DND-41 (cell line): Measurements from ENCODE around the gene ACSL1.

Experiments
- ATAC-seq: fragments of 200-7000 bp; cut with Tn5 transposase; 3 replicates; pipeline ENCODE4 v1.9.1; 2021; ENCODE audit warnings: low read depth; ENCODE audit not compliant: insufficient read depth
- DNase-seq: peaks from one replicate; pipeline ENCODE4 v3.0.0-alpha.2; 2020
- H2AFZ ChIP-seq: 2 replicates; pipeline ENCODE4 v1.6.0; 2012; ENCODE audit warnings: low read depth, low read length
- H3K27ac ChIP-seq: 2 replicates; pipeline ENCODE4 v1.5.1; 2012; ENCODE audit warnings: low read length, inconsistent platforms
- H3K27me3 ChIP-seq: fragments of 200-600 bp; sonication (generic); 2 replicates; pipeline ENCODE4 v1.6.0; 2012; ENCODE audit warnings: low read length, mild to moderate bottlenecking, inconsistent platforms; ENCODE audit not compliant: insufficient read depth, poor library complexity
- H3K36me3 ChIP-seq: 2 replicates; pipeline ENCODE4 v1.5.1; 2012; ENCODE audit warnings: low read length, inconsistent platforms; ENCODE audit not compliant: insufficient read depth
- H3K4me1 ChIP-seq: 2 replicates; pipeline ENCODE4 v1.5.1; 2012; ENCODE audit warnings: mild to moderate bottlenecking, low read length; ENCODE audit not compliant: insufficient read depth
- H3K4me2 ChIP-seq: 2 replicates; pipeline ENCODE4 v1.6.0; 2012; ENCODE audit warnings: mild to moderate bottlenecking, moderate library complexity, low read length, inconsistent platforms; ENCODE audit not compliant: insufficient read depth
- H3K4me3 ChIP-seq, 2 experiments: fragments of 200-600 bp in 1 of 2; shearing (Covaris generic) in 1 of 2; 2 replicates each; pipeline ENCODE4 v1.5.1; 2012 to 2016; ENCODE audit warnings: inconsistent platforms in 2 of 2, low read length in 2 of 2, mild to moderate bottlenecking in 2 of 2, low read depth in 1 of 2, moderate library complexity in 1 of 2
- H3K79me2 ChIP-seq: 2 replicates; pipeline ENCODE4 v1.6.0; 2012; ENCODE audit warnings: low read length, inconsistent platforms; ENCODE audit not compliant: insufficient read depth
- H3K9ac ChIP-seq: 2 replicates; pipeline ENCODE4 v1.6.0; 2012; ENCODE audit warnings: low read depth, mild to moderate bottlenecking, inconsistent platforms, low read length, moderate library complexity
- H3K9me3 ChIP-seq: 2 replicates; pipeline ENCODE4 v1.5.1; 2012; ENCODE audit warnings: low read length, moderate library complexity, mild to moderate bottlenecking, inconsistent platforms; ENCODE audit not compliant: insufficient read depth, severe bottlenecking
- H4K20me1 ChIP-seq: 2 replicates; pipeline ENCODE4 v1.6.0; 2012; ENCODE audit warnings: low read length; ENCODE audit not compliant: insufficient read depth
- CTCF ChIP-seq: IDR thresholded peaks from 2 replicates; pipeline ENCODE4 v1.5.1; 2012; ENCODE audit warnings: borderline replicate concordance, low read length, moderate library complexity, mild to moderate bottlenecking; ENCODE audit not compliant: poor library complexity, severe bottlenecking; ENCODE audit errors: extremely low read depth
- EZH2 ChIP-seq: IDR thresholded peaks from 3 replicates; pipeline ENCODE4 v1.6.1; 2012; ENCODE audit warnings: borderline replicate concordance, low read depth, mild to moderate bottlenecking, moderate library complexity, low read length, inconsistent platforms; ENCODE audit not compliant: severe bottlenecking

The ACSL1 gene

GRCh38 chr4:184722798-184723197 is 103.0 kb downstream of the ACSL1 start:
- H3K27me3 ChIP-seq: no peaks in the 10 kb centered on the region
- TF ChIP-seq CTCF: peak; percentile 42
- TF ChIP-seq EZH2: no peak
- no peak overlapping the region for H3K4me2 ChIP-seq
- H3K27ac ChIP-seq: no peak overlapping the region
- peaks cover 54% of the 10 kb centered on the region for H4K20me1 ChIP-seq
- ATAC-seq: peak; percentile 50; the same call in 1 of the 3 replicates
- peaks cover 91% of the 10 kb centered on the region for H3K79me2 ChIP-seq
- no peak overlapping the region for H3K4me3 ChIP-seq
- no peak for DNase-seq
- H3K36me3 ChIP-seq: peaks cover 93% of the 10 kb centered on the region
- H3K9me3 ChIP-seq: no peaks in the 10 kb centered on the region
- H3K9ac ChIP-seq: no peak overlapping the region
- H2AFZ ChIP-seq: no peak overlapping the region
- peaks cover 5% of the 10 kb centered on the region; the same call in 1 of the 2 replicates for H3K4me1 ChIP-seq

DNA sequence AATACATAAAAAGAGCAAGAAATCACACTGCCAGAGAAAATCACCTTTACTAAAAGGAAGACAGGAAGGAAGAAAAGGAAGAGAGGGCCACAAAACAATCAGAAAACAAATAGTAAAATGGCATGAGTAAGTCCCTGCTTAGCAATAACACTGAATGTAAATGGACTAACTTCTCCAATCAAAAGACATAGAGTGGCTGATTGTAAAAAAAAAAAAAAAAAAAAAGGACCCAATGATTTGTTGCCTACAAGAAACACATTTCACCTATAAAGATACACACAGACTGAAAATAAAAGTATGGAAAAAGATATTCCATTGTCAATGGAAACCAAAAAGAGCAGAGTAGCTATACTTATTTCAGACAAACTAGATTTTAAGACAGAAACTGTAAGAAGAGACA is 104.5 kb downstream of the ACSL1 start:
- no peak overlapping the region for H3K9ac ChIP-seq
- H3K4me3 ChIP-seq: no peak overlapping the region
- H3K9me3 ChIP-seq: no peaks in the 10 kb centered on the region
- no peak overlapping the region for H3K27ac ChIP-seq
- H3K4me1 ChIP-seq: peaks cover 2% of the 10 kb centered on the region; the same call in 1 of the 2 replicates
- peaks cover 95% of the 10 kb centered on the region for H3K36me3 ChIP-seq
- no peak for DNase-seq
- no peak for ATAC-seq
- no peak overlapping the region for H2AFZ ChIP-seq
- TF ChIP-seq CTCF: no peak
- TF ChIP-seq EZH2: no peak
- no peaks in the 10 kb centered on the region for H3K27me3 ChIP-seq
- peaks cover 52% of the 10 kb centered on the region for H4K20me1 ChIP-seq
- peaks cover 85% of the 10 kb centered on the region for H3K79me2 ChIP-seq
- H3K4me2 ChIP-seq: no peak overlapping the region

DNA sequence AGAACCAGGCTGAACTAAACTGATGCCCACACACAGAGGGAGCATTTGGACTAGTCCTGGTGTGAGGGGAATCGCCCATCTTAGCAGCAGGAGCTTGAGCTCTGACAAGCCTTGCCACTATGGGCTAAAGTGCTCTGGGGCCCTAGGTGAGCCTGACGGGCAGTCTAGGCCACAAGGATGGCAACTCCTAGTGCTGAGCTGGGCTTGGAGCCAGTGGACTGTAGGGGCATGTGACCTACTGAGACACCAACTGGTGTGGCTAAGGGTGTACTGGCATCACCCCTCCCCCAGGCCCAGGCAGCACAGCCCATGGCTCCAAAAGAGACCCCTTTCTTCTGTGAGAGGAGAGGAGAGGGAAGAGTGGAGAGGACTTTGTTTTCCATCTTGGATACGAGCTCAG is 106.4 kb downstream of the ACSL1 start:
- H3K9me3 ChIP-seq: no peaks in the 10 kb centered on the region
- H3K36me3 ChIP-seq: peaks cover 94% of the 10 kb centered on the region
- ATAC-seq (no peak), DNase-seq (no peak)
- no peak overlapping the region for H3K27ac ChIP-seq
- TF ChIP-seq EZH2 (no peak), CTCF (no peak)
- peaks cover 42% of the 10 kb centered on the region for H4K20me1 ChIP-seq
- no peak overlapping the region for H2AFZ ChIP-seq
- no peak overlapping the region for H3K4me2 ChIP-seq
- H3K9ac ChIP-seq: no peak overlapping the region
- no peak overlapping the region for H3K4me3 ChIP-seq
- H3K27me3 ChIP-seq: no peaks in the 10 kb centered on the region
- peaks cover 73% of the 10 kb centered on the region for H3K79me2 ChIP-seq
- H3K4me1 ChIP-seq: no peaks in the 10 kb centered on the region

DNA sequence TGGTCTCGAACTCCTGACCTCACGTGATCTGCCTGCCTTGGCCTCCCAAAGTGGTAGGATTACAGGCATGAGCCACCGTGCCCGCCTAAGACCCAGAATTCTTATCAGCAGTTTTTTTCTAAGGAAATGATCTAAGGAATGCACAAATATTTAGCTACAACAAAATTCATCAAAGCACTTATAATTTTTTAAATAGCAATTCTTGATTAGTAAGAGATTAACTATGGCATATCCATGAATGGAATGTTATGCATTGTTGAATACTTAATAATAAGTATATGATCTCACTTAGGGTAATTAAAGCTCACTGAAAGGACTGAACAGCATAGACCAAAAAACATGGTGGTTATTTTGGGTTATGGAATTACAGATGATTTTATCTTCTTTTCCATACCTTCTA is 110.2 kb downstream of the ACSL1 start:
- H3K27me3 ChIP-seq: no peaks in the 10 kb centered on the region
- H3K79me2 ChIP-seq: peaks cover 58% of the 10 kb centered on the region
- H3K4me2 ChIP-seq: no peak overlapping the region
- H2AFZ ChIP-seq: no peak overlapping the region
- no peak overlapping the region for H3K27ac ChIP-seq
- H3K4me1 ChIP-seq: no peaks in the 10 kb centered on the region
- no peaks in the 10 kb centered on the region for H3K9me3 ChIP-seq
- H3K9ac ChIP-seq: no peak overlapping the region
- H3K36me3 ChIP-seq: peaks cover 97% of the 10 kb centered on the region
- TF ChIP-seq CTCF: no peak
- TF ChIP-seq EZH2: no peak
- H3K4me3 ChIP-seq: no peak overlapping the region
- peaks cover 40% of the 10 kb centered on the region for H4K20me1 ChIP-seq
- DNase-seq: no peak
- no peak for ATAC-seq
